Hepatocyte (in vitro differentiated cells): ENCODE data around the gene NANOS3.

Experiments
- CTCF ChIP-seq: fragments of 200-600 bp; sonication (generic); IDR thresholded peaks from 2 replicates; pipeline ENCODE4 v1.5.1; 2016; ENCODE audit warnings: antibody characterized with exemption, mild to moderate bottlenecking; ENCODE audit not compliant: poor library complexity
- EZH2 ChIP-seq: fragments of 200-600 bp; sonication (generic); IDR thresholded peaks from 2 replicates; pipeline ENCODE4 v1.6.1; 2016; ENCODE audit warnings: antibody characterized with exemption, mild to moderate bottlenecking, borderline replicate concordance

DNA sequence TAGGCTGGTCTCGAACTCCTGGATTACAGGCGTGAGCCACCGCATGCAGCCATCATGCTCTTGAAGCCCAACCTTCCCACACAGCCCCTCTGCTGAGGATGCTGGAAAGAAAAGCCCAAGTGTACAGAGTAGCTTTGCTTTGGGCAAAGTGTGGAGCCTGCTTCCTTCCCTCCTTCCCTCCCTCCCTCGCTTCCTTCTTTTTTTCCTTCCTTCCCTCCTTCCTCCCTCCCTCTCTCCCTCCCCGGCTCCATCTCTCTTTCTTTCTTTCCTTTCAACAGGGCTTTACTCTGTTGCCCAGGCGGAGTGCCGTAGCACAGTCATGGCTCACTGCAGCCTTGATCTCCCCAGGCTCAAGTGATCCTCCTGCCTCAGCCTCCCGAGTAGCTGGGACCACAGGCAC, 31.7 kb downstream of the NANOS3 start:
- TF ChIP-seq CTCF, result no peak
- TF ChIP-seq EZH2, result no peak
